HCT116 (cell line): ENCODE measurements around the gene LCAT. TPM values are rescaled to one million over a fixed set of nuclear protein-coding genes. Genes with fewer than 3 reads are reported as not detected.

ENCODE experiments used
- ATAC-seq: fragments of 200-7000 bp; cut with Tn5 transposase; 2 replicates; pipeline ENCODE4 v1.9.1; 2020; ENCODE audit warnings: mild to moderate bottlenecking, moderate library complexity
- BruUV-seq: library from RNA; stranded (reverse); fragments of 400-500 nt; replicated peaks from 2 replicates; lab custom pipeline; 2021; lab: Mats Ljungman, UMichigan
- CTCF ChIA-PET: fragments of 300-600 bp; sonication (Branson Sonifier 250); formaldehyde crosslinking; loops from one replicate; lab custom pipeline; 2021; ENCODE audit warnings: antibody characterized with exemption; lab: Charles Lee
- POLR2A ChIA-PET: fragments of 300-600, 350-600 bp; sonication (Branson Sonifier 250); formaldehyde crosslinking; loops from one replicate; lab custom pipeline; 2021; ENCODE audit warnings: antibody characterized with exemption; lab: Charles Lee
- RAD21 ChIA-PET, 2 experiments: fragments of 300-600 bp; sonication (Branson Sonifier 250); formaldehyde crosslinking; loops; one replicate each; lab custom pipeline; 2023; ENCODE audit warnings: low total read pairs in 2 of 2; ENCODE audit not compliant: uncharacterized antibody in 2 of 2, unreplicated experiment in 2 of 2, low non-redundant PET in 1 of 2; lab: Charles Lee
- DNase-seq: peaks from one replicate; pipeline ENCODE4 v3.0.0-alpha.2; 2010; ENCODE audit warnings: low read depth, low spot score
- H2AFZ ChIP-seq: fragments of 200-600 bp; shearing (Covaris generic), sonication (generic); 2 replicates; pipeline ENCODE4 v1.6.1; 2017; ENCODE audit warnings: low read depth, mixed run types, mixed read lengths, antibody characterized with exemption, low read length; ENCODE audit not compliant: poor library complexity, severe bottlenecking
- H3K27ac ChIP-seq: 2 replicates; pipeline ENCODE4 v1.5.1; 2012; ENCODE audit warnings: low read depth, low read length
- H3K27me3 ChIP-seq: fragments of 200-600 bp; sonication (generic); 2 replicates; pipeline ENCODE4 v1.6.1; 2016; ENCODE audit warnings: mixed run types, low read length, mixed read lengths; ENCODE audit not compliant: insufficient read depth
- H3K36me3 ChIP-seq, 2 experiments: fragments of 200-500 bp in 1 of 2; fragments of 200-600 bp in 1 of 2; sonication (Bioruptor generic) in 1 of 2; sonication (generic) in 1 of 2; 2 replicates each; pipeline versions ENCODE4 v1.5.1 to v1.6.1; 2014 to 2016; ENCODE audit warnings: low read length in 2 of 2, inconsistent platforms in 1 of 2, mixed read lengths in 1 of 2, mixed run types in 1 of 2; ENCODE audit not compliant: insufficient read depth in 2 of 2, control insufficient read depth in 1 of 2
- H3K4me1 ChIP-seq, 2 experiments: fragments of 200-600 bp in 1 of 2; sonication (generic) in 1 of 2; 2 replicates each; pipeline versions ENCODE4 v1.5.1 to v1.6.1; 2012 to 2017; ENCODE audit warnings: low read length in 2 of 2, inconsistent platforms in 1 of 2, mild to moderate bottlenecking in 1 of 2, mixed read lengths in 1 of 2, mixed run types in 1 of 2, moderate library complexity in 1 of 2; ENCODE audit not compliant: insufficient read depth in 2 of 2, control insufficient read depth in 1 of 2
- H3K4me2 ChIP-seq: fragments of 200-600 bp; sonication (generic); 2 replicates; pipeline ENCODE4 v1.6.1; 2017; ENCODE audit warnings: mixed run types, low read length, mixed read lengths
- H3K4me3 ChIP-seq, 2 experiments: fragments of 200-600 bp in 1 of 2; sonication (generic) in 1 of 2; replicated peaks in 1 of 2; 2 replicates each; pipeline ENCODE4 v1.5.1; 2011 to 2016; ENCODE audit warnings: low read length in 2 of 2, control low read depth in 1 of 2, low read depth in 1 of 2, mild to moderate bottlenecking in 1 of 2, mixed read lengths in 1 of 2, mixed run types in 1 of 2
- H3K79me2 ChIP-seq: fragments of 200-600 bp; sonication (generic); 2 replicates; pipeline ENCODE4 v1.6.1; 2017; ENCODE audit warnings: mild to moderate bottlenecking, mixed run types, low read length, moderate library complexity, mixed read lengths; ENCODE audit not compliant: insufficient read depth
- H3K9ac ChIP-seq: fragments of 200-600 bp; sonication (generic); 2 replicates; pipeline ENCODE4 v1.6.1; 2016; ENCODE audit warnings: low read length, mixed read lengths
- H3K9me2 ChIP-seq: fragments of 200-600 bp; sonication (generic), shearing (Covaris generic); 2 replicates; pipeline ENCODE4 v1.6.1; 2017; ENCODE audit warnings: mixed run types, mild to moderate bottlenecking, moderate library complexity; ENCODE audit not compliant: insufficient read depth
- H3K9me3 ChIP-seq, 2 experiments: fragments of 200-500 bp in 1 of 2; fragments of 200-600 bp in 1 of 2; sonication (Bioruptor generic) in 1 of 2; sonication (generic) in 1 of 2; 2 replicates each; pipeline ENCODE4 v1.6.1; 2014 to 2017; ENCODE audit warnings: low read length in 2 of 2, mixed read lengths in 2 of 2, inconsistent platforms in 1 of 2, low read depth in 1 of 2, mild to moderate bottlenecking in 1 of 2, mixed run types in 1 of 2, moderate library complexity in 1 of 2; ENCODE audit not compliant: control insufficient read depth in 1 of 2, insufficient read depth in 1 of 2
- H4K20me1 ChIP-seq: fragments of 200-600 bp; sonication (generic), shearing (Covaris generic); 2 replicates; pipeline ENCODE4 v1.6.1; 2017; ENCODE audit warnings: mixed run types, mild to moderate bottlenecking, moderate library complexity; ENCODE audit not compliant: insufficient read depth
- CEBPB ChIP-seq: IDR thresholded peaks from 2 replicates; pipeline ENCODE4 v1.6.1; 2012; ENCODE audit warnings: low read depth
- EGR1 ChIP-seq: IDR thresholded peaks from 2 replicates; pipeline ENCODE4 v1.6.1; 2012; ENCODE audit warnings: low read depth
- ELF1 ChIP-seq: IDR thresholded peaks from 2 replicates; pipeline ENCODE4 v1.6.1; 2012; ENCODE audit warnings: low read depth, borderline replicate concordance
- EZH2 ChIP-seq: fragments of 200-600 bp; sonication (generic); IDR thresholded peaks from 2 replicates; pipeline ENCODE4 v1.6.1; 2017; ENCODE audit warnings: antibody characterized with exemption, mixed run types
- FOSL1 ChIP-seq: IDR thresholded peaks from 2 replicates; pipeline ENCODE4 v1.6.1; 2012; ENCODE audit warnings: low read depth
- JUND ChIP-seq: IDR thresholded peaks from 2 replicates; pipeline ENCODE4 v1.6.1; 2012
- POLR2A ChIP-seq: IDR thresholded peaks from 2 replicates; pipeline ENCODE4 v1.7.0; 2011; ENCODE audit warnings: borderline replicate concordance; ENCODE audit not compliant: insufficient read depth, insufficient read length; ENCODE audit errors: extremely low read depth
- POLR2AphosphoS5 ChIP-seq: IDR thresholded peaks from 2 replicates; pipeline ENCODE4 v1.6.1; 2011; ENCODE audit warnings: mild to moderate bottlenecking, low read depth, low read length, moderate library complexity
- RAD21 ChIP-seq: IDR thresholded peaks from 2 replicates; pipeline ENCODE4 v1.6.1; 2012; ENCODE audit warnings: low read depth, mild to moderate bottlenecking
- REST ChIP-seq: IDR thresholded peaks from 2 replicates; pipeline ENCODE4 v1.6.1; 2012; ENCODE audit warnings: low read depth
- SP1 ChIP-seq: IDR thresholded peaks from 2 replicates; pipeline ENCODE4 v1.6.1; 2012; ENCODE audit warnings: low read depth
- SRF ChIP-seq: IDR thresholded peaks from 2 replicates; pipeline ENCODE4 v1.6.1; 2012; ENCODE audit warnings: low read depth
- YY1 ChIP-seq: IDR thresholded peaks from 2 replicates; pipeline ENCODE4 v1.6.1; 2011; ENCODE audit warnings: low read length, low read depth, moderate library complexity, mild to moderate bottlenecking; ENCODE audit not compliant: insufficient replicate concordance; ENCODE audit errors: extremely low read depth
- ZFX ChIP-seq: fragments of 450-650 bp; IDR thresholded peaks from 2 replicates; pipeline ENCODE4 v1.6.1; 2017
- intact Hi-C: fragments of 100-400 bp; cut with micrococcal nuclease; formaldehyde crosslinking; loops from 2 replicates; pipeline ENCODE4 v1.10.0; 2022
- total RNA-seq: library from RNA; stranded (reverse); gene quantifications from one replicate; pipeline ENCODE4 v1.2.1, GENCODE V29; 2021; ENCODE audit not compliant: unreplicated experiment

The LCAT gene
- total RNA-seq, 1 experiment from 2014 or later, result 17.6 TPM

- Histone ChIP-seq H3K4me3 (no peak overlapping the region), H3K79me2 (no peaks in the 10 kb centered on the region), H3K36me3 (no peaks in the 10 kb centered on the region), H3K9me3 (no peaks in the 10 kb centered on the region), H4K20me1 (no peaks in the 10 kb centered on the region), H2AFZ (no peak overlapping the region), H3K27me3 (no peaks in the 10 kb centered on the region), H3K27ac (no peak overlapping the region), H3K9me2 (no peaks in the 10 kb centered on the region), H3K4me2 (no peak overlapping the region), H3K4me1 (no peaks in the 10 kb centered on the region), H3K9ac (no peak overlapping the region)
- DNase-seq, result no peak
- no peak for ATAC-seq
- no peak for TF ChIP-seq POLR2AphosphoS5
- TF ChIP-seq POLR2A, result no peak
- POLR2A ChIA-PET, result no interaction called here
- intact Hi-C loops, result no loop called here
- RAD21 ChIA-PET, result no interaction called here
- CTCF ChIA-PET, result interaction anchor here (0.6 kb wide), 1 partner anchor 54 kb away, joined by 3 read pairs; no protein-coding TSS in a partner anchor
- BruUV-seq, result no TSS peak
Observed at GRCh38 chr16:67986949-67987348, 43.0 kb upstream of the LCAT start.

- H3K4me1 ChIP-seq, result no peaks in the 10 kb centered on the region
- ChIA-PET RAD21 (no interaction called here), POLR2A (interaction anchor here (1.1 kb wide), 1 partner anchor 9 kb away, joined by 3 read pairs; no protein-coding TSS in a partner anchor), CTCF (no interaction called here)
- H3K27ac ChIP-seq, result no peak overlapping the region
- H3K36me3 ChIP-seq, result no peaks in the 10 kb centered on the region
- H3K9me3 ChIP-seq, result no peaks in the 10 kb centered on the region
- no TSS peak for BruUV-seq
- H3K9ac ChIP-seq, result no peak overlapping the region
- ATAC-seq (no peak), DNase-seq (no peak)
- no peak overlapping the region for H2AFZ ChIP-seq
- H3K9me2 ChIP-seq, result no peaks in the 10 kb centered on the region
- no peak overlapping the region for H3K4me3 ChIP-seq
- intact Hi-C loops, result no loop called here
- no peaks in the 10 kb centered on the region for H3K79me2 ChIP-seq
- H3K4me2 ChIP-seq, result no peak overlapping the region
- H4K20me1 ChIP-seq, result no peaks in the 10 kb centered on the region
- no peak for TF ChIP-seq REST
- TF ChIP-seq YY1, result no peak
- TF ChIP-seq SRF, result no peak
- no peak for TF ChIP-seq POLR2A
- no peak for TF ChIP-seq SP1
- TF ChIP-seq FOSL1, result no peak
- TF ChIP-seq CEBPB, result no peak
- no peak for TF ChIP-seq ELF1
- no peak for TF ChIP-seq ZFX
- no peak for TF ChIP-seq EZH2
- TF ChIP-seq RAD21, result no peak
- TF ChIP-seq JUND, result no peak
- no peak for TF ChIP-seq EGR1
- H3K27me3 ChIP-seq, result no peaks in the 10 kb centered on the region
Observed at GRCh38 chr16:67982011-67982696, 38.2 kb upstream of the LCAT start.
